ENCODE results near the gene UBXN10. TPM values are rescaled to one million over a fixed set of nuclear protein-coding genes. Genes with fewer than 3 reads are reported as not detected.

Gene UBXN10
- total and polyA plus RNA-seq, 2 of the 4 experiments (the other 2 are of a cell fraction) = not detected

DNA sequence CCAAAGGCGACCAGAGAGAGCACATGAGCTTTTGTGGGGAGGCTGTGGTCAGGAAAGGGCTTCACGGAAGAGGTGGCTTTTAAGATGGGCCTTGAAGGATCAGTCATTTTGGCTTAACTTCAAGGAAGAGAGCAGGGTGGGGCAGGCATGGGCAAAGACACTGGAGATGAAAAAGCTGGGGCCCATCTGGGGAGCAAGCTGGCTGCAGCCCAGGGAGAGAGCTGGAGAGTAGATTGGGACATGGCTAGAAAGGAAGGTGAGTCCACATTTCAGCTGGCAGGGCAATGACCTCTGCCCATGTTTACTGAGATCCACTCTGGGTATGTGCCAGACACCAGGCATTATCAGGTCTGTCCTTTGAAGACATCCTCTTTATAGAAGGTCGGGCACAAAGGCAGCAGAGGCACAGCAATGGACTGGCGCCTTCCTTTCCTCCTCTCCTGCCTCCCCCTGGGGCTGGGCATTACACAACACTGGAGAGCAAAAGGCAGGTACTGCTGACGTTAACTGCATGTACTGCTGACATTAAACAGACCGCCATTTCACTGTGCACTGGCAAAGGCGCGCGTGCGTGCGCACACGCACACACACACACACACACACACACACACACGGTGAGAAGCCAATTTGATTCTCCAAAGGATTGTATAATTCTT lies 2.2 kb upstream of the UBXN10 start:
- WGBS, 2 experiments (ENCODE audit: extremely low coverage in 2 of 2, insufficient read length in 1 of 2) = 100% methylated on average over 2 of the region's 13 CpGs; no CpG with 5 or more reads in 1 of the 2 experiments
- Histone ChIP-seq H4K5ac (ENCODE audit: low read depth, low read length) (no peak overlapping the region), H2BK15ac (ENCODE audit: low read depth, low read length) (no peak overlapping the region), H4K91ac (ENCODE audit: insufficient read depth, low read depth, low read length) (no peak overlapping the region), H4K8ac (ENCODE audit: low read depth in 2 of 2, low read length in 2 of 2) (no peak overlapping the region), H3K23ac (ENCODE audit: low read depth, low read length) (no peak overlapping the region), H3K9me1 (ENCODE audit: insufficient read depth, low read length) (no peaks in the 10 kb centered on the region), H3K9ac (ENCODE audit: low read depth, low read length) (no peak overlapping the region), H2AK9ac (replicated peaks; ENCODE audit: low read depth, low read length, poor library complexity) (no peak overlapping the region), H2BK120ac (ENCODE audit: low read depth, low read length) (no peak overlapping the region), H4K20me1 (ENCODE audit: insufficient read depth, low read length) (no peaks in the 10 kb centered on the region), H3K4me2 (ENCODE audit: low read depth, low read length) (no peak overlapping the region), H3K4me3 (ENCODE audit: insufficient read depth, low read depth, low read length) (no peak overlapping the region), H3K36me3 (ENCODE audit: control insufficient read depth, insufficient read depth, low read length) (no peaks in the 10 kb centered on the region), H2AK5ac (ENCODE audit: low read depth, low read length) (no peak overlapping the region), H3K18ac (ENCODE audit: low read depth, low read length) (no peak overlapping the region), H2AFZ (replicated peaks; ENCODE audit: low read length, poor library complexity) (no peak overlapping the region), H3K56ac (ENCODE audit: extremely low read depth, insufficient read depth, low read length) (no peak overlapping the region), H3K14ac (replicated peaks; ENCODE audit: low read depth, low read length) (no peak overlapping the region), H3K4ac (ENCODE audit: low read depth, low read length) (no peak overlapping the region), H3K27me3 (ENCODE audit: control insufficient read depth, insufficient read depth, low read length) (peaks cover 49% of the 10 kb centered on the region), H2BK5ac (ENCODE audit: low read depth, low read length, poor library complexity, severe bottlenecking) (no peak overlapping the region), H3K27ac (ENCODE audit: insufficient read depth, low read length) (no peak overlapping the region), H3K79me1 (ENCODE audit: low read depth in 1 of 2, low read length in 2 of 2) (no peaks in the 10 kb centered on the region), H2BK20ac (ENCODE audit: low read depth, low read length) (no peak overlapping the region), H3K4me1 (ENCODE audit: control insufficient read depth, insufficient read depth, low read length) (no peaks in the 10 kb centered on the region), H3K9me3 (ENCODE audit: control insufficient read depth, insufficient read depth, low read length) (peaks cover 5% of the 10 kb centered on the region; the same call in 1 of the 2 replicates)
- in situ Hi-C loops (cut with MboI; ENCODE audit: low sequenced_read_pairs) (no loop called here), intact Hi-C loops (cut with micrococcal nuclease) (no loop called here), dilution Hi-C loops (cut with HindIII; ENCODE audit: low sequenced_read_pairs, unreplicated experiment) (no loop called here)
- ChIA-PET CTCF (interaction anchor here (0.7 kb wide), 1 partner anchor 8 kb away, joined by 3 read pairs; no protein-coding TSS in a partner anchor), POLR2A (ENCODE audit: unreplicated experiment) (no interaction called here)
- TF ChIP-seq CEBPB (IDR thresholded peaks at IDR 0.05; ENCODE audit: low read depth, low read length) = no peak
- no peak for TF ChIP-seq NFE2L2 (IDR thresholded peaks at IDR 0.05; ENCODE audit: low read depth, low read length)
- no peak for TF ChIP-seq FOS (IDR thresholded peaks at IDR 0.05; ENCODE audit: low read depth, low read length)
- TF ChIP-seq, protein P1, sequence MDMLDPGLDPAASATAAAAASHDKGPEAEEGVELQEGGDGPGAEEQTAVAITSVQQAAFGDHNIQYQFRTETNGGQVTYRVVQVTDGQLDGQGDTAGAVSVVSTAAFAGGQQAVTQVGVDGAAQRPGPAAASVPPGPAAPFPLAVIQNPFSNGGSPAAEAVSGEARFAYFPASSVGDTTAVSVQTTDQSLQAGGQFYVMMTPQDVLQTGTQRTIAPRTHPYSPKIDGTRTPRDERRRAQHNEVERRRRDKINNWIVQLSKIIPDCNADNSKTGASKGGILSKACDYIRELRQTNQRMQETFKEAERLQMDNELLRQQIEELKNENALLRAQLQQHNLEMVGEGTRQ (IDR thresholded peaks at IDR 0.05; ENCODE audit: low read depth, low read length) = no peak
- TF ChIP-seq RCOR1 (IDR thresholded peaks at IDR 0.05; ENCODE audit: insufficient replicate concordance, low read length) = no peak
- TF ChIP-seq, protein P2, sequence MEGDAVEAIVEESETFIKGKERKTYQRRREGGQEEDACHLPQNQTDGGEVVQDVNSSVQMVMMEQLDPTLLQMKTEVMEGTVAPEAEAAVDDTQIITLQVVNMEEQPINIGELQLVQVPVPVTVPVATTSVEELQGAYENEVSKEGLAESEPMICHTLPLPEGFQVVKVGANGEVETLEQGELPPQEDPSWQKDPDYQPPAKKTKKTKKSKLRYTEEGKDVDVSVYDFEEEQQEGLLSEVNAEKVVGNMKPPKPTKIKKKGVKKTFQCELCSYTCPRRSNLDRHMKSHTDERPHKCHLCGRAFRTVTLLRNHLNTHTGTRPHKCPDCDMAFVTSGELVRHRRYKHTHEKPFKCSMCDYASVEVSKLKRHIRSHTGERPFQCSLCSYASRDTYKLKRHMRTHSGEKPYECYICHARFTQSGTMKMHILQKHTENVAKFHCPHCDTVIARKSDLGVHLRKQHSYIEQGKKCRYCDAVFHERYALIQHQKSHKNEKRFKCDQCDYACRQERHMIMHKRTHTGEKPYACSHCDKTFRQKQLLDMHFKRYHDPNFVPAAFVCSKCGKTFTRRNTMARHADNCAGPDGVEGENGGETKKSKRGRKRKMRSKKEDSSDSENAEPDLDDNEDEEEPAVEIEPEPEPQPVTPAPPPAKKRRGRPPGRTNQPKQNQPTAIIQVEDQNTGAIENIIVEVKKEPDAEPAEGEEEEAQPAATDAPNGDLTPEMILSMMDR (conservative IDR thresholded peaks at IDR 0.05; ENCODE audit: low read depth, low read length) = no peak
- TF ChIP-seq POLR2A (IDR thresholded peaks at IDR 0.05; ENCODE audit: low read depth, low read length) = no peak
- TF ChIP-seq, protein P3, sequence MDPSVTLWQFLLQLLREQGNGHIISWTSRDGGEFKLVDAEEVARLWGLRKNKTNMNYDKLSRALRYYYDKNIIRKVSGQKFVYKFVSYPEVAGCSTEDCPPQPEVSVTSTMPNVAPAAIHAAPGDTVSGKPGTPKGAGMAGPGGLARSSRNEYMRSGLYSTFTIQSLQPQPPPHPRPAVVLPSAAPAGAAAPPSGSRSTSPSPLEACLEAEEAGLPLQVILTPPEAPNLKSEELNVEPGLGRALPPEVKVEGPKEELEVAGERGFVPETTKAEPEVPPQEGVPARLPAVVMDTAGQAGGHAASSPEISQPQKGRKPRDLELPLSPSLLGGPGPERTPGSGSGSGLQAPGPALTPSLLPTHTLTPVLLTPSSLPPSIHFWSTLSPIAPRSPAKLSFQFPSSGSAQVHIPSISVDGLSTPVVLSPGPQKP (IDR thresholded peaks at IDR 0.05; ENCODE audit: borderline replicate concordance, low read depth, low read length) = no peak
- no TSS peak for BruUV-seq (replicated peaks)
- no peak for DNase-seq
- ATAC-seq (ENCODE audit: low read depth) = no peak

Data from IMR-90 (cell line).